GM18498 (cell line): ENCODE results near the gene CIB4.

ENCODE experiments used
- ATAC-seq: cut with Tn5 transposase; IDR thresholded peaks from one replicate; pipeline ENCODE4 v1.9.1; 2021; ENCODE audit warnings: mild to moderate bottlenecking, moderate library complexity; ENCODE audit not compliant: unreplicated experiment

CIB4 gene

GRCh38 chr2:26644188-26644835 lies 3.1 kb upstream of the CIB4 start:
- no peak for ATAC-seq

GRCh38 chr2:26642429-26642828 lies 1.3 kb upstream of the CIB4 start:
- ATAC-seq: no peak

DNA sequence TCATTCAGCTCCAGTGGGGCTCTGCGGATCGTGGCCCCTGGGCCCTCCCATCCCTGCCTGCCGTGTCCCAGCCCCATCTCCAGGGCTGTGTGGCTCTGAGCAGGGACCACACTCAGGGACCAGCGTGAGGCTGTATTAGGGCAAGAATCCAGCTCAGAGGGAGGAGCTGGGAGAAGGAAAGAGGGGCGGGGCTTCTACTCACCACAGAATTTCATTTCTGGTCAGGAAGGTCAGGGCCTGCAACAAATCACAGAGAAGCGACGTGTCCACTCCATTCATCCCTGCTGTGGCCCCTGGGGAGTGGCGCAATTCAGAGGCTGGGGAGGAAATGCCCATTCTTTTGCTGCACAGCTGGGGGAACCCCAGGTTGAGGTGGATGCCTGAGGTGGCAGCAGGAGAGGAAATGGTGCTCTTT lies 828 bp downstream of the CIB4 start:
- no peak for ATAC-seq

DNA sequence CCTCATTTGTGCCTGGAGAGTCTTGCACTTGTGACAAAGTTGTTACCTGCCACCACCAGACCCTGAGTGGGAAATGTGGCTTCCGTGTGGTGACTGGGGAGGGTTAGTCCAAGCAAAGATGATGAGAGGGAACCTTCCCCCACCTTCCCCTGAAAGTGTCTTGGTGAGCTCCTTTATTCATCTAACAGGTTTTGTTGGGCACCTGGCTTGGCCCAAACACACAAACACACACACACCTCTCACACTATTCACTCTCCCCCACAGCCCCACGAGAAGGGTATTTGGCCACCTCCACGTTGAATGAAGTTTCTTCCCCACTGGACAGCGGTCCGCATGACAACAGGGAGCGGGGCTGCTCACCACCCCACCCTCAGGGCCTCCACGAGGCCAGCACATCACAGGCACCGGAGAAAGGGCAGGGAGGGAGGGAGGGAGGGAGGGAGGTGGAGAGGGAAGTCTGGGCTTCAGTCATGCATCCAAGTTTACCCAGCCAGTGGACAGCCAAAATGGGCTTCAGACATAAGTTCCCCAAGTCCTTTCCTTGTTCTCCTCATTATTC lies 1.4 kb downstream of the CIB4 start:
- no peak for ATAC-seq

DNA sequence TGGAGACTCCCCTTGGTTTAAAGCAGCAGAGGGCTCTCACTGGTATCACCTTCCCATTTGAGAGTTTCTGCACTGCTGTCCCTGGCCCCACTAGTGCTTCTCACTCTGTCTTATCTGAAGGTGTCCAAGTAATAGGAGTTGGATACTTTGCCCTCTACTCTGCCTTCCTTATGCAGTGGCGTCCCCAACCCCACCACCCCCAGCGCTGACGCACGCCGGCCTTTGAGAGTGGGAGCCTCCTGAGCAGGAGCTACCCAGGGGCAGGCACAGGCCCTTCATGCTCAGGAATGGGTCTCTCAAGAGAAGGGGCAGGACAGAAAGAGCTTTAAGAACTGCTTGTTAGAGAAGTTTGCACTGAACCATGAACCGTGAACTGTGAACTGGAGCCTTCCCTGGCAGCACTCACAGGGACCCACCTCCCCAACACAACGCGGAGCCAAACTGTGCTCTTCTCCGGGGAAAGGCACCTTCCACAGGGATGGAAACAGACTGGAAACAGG lies 3.3 kb downstream of the CIB4 start:
- ATAC-seq: no peak

DNA sequence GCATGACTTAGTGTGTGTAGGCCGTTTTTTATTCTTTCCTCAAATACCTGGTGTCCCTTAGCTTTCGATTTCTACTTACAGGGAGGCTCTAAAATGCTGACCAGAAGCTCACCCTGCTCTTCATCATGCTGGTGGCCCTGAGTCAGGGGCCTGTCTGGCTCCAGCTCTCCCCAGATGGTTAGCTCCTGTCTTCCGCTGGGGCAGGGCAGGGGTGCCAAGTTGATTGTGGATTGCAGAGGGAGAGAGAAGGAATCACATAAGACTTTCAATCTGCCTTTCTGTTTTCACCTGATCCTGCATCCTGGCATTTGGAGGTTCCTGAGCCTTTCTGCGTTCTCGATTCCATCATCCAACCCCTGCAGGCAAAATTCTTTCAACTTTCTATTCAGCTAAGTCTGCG lies 4.2 kb downstream of the CIB4 start:
- ATAC-seq: no peak

DNA sequence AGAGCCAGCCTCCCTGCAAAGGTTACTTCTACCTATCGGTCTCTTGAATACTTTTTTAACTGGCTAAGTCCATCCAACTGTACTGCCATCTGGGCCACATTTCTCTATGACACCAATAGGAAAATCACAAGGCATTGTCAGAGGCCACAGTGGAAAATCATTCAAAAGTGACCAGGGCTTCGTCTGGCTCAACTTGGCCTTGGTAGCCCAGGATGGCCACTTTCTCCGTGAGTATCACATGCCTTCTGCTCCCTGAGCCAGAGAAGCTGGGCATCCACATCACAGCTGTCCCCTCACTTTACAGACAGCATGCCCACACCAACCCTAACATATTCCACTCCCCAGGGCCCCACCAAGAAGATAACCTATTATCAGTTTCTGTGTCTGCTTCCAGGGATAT lies 5.8 kb downstream of the CIB4 start:
- no peak for ATAC-seq

- no peak for ATAC-seq
These were observed 6.4 kb downstream of the CIB4 start for GRCh38 chr2:26634636-26635230.

DNA sequence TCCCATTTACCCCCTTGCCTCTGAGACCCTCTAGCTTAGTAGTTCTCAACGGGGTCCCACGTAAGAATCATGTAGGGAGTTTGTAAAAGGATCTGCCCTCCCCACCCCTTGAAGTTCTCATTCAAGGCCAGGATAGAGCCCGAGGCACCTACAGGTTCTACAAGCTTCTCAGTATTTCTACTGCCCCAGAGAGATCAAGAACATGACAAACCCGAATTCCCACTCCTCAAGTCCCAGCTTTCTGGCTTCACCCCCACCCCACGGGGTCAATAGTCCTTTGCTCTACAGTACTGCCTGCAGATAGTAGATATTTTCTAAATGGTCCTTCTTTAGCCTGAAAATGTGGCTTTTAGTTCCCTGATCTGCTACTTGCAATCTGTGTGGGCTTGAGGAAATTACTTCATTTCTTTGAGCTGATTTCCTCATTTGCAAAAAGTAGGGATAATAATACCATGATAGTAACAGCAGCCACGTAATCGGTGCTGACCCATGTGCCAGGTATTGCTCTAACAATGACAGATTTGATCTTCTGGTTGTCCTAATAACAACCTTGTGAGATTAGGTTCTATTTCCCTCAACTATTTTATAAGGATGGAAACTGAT lies 7.1 kb downstream of the CIB4 start:
- no peak for ATAC-seq

GRCh38 chr2:26633351-26633945 lies 7.7 kb downstream of the CIB4 start:
- ATAC-seq: no peak

DNA sequence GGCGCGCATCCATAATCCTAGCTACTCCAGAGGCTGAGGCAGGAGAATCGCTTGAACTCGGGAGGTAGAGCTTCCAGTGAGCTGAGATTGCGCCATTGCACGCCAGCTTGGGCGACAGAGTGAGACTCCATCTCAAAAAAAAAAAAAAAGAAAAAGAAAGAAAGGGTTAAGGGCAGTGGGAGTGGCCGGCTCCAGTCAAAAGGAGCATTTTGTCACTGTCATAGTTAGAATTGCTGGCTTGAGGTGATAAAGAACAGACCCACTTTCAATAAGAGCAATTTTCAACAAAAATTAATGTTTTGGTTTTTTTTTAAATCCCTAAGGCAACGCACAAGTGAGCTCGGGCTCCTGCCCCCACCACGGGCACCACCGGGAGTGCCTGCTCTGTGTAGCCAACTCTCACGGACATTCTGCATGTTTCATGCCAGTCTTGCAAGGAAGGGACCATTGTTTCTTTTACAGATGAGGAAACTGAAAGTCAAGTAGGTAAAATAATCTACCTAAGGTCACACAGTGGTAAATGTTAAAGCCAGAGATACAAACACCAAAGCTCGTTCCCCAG lies 8.5 kb downstream of the CIB4 start:
- ATAC-seq: no peak

- no peak for ATAC-seq
These were observed 9.6 kb downstream of the CIB4 start for GRCh38 chr2:26631401-26632170.

DNA sequence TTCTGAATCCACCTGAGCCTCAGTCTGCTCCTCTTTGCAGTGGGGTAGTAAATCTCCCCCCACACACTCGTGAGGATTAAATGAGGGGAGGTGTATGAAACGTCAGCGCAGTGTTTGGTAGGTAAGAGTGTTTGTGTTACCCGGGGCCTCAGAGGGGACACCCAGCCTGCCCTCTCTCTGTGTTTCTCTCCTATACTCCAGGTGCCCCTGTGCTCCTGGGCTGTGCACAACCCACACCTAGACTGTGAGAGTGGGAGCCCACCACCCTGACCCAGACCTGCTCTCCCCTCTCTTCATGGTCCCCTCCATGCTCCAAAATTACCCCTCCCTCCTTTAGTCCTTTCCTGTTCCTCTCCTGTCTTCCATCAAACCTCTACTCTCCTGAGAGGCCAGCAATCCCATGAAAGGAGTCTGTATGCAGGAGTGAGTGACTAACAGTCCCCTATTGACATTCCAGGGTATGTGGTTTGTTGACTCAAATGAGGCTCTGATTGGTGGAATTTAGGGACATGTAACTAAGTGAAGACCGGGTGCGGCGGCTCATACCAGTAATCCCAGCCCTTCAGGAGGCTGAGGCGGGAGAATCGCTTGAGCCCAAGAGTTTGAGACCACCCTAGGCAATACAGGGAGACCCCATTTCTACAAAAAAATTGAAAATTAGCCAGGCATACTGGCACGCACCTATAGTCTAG lies 10.4 kb downstream of the CIB4 start:
- ATAC-seq: no peak

DNA sequence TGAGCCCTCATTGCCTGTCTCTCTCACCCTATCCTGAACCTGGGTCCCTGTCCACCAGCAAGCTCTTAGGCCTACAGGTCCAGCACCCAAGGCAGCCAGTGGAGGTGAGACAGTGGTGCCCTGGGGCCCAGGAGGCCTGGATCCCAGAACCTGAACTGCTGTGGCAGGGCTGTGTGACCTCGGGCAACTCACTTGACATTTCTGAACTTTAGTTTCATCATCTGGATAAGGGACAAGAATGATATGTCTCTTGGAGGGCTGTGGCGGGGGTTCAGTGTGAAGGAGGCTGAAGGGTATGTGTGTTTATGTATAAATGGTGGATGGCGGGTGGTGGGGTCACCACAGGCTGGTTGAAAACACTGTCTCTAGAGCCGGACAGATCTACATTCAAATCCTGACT lies 10.9 kb downstream of the CIB4 start:
- ATAC-seq: no peak

DNA sequence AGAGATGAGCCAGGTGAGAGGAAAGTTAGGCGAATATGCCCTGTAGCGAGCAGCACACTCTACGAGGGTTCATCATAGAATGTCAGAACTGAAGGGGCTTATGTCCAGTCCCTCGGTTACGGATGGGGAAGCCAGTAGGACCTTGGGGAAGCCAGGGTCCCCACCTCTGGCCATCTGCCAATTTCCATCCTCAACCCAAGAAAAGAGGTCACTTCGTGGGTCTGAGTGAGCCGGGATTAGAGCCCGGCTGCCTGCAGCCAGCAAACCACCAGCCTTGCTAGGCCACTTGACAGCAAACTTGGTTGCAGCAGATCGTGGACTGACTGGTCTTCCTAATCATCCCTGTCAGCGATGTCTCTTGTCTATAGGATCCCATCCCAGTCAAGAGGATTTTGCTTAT lies 11.4 kb downstream of the CIB4 start:
- no peak for ATAC-seq

- ATAC-seq: no peak
These were observed 11.9 kb downstream of the CIB4 start for GRCh38 chr2:26629346-26629630.

DNA sequence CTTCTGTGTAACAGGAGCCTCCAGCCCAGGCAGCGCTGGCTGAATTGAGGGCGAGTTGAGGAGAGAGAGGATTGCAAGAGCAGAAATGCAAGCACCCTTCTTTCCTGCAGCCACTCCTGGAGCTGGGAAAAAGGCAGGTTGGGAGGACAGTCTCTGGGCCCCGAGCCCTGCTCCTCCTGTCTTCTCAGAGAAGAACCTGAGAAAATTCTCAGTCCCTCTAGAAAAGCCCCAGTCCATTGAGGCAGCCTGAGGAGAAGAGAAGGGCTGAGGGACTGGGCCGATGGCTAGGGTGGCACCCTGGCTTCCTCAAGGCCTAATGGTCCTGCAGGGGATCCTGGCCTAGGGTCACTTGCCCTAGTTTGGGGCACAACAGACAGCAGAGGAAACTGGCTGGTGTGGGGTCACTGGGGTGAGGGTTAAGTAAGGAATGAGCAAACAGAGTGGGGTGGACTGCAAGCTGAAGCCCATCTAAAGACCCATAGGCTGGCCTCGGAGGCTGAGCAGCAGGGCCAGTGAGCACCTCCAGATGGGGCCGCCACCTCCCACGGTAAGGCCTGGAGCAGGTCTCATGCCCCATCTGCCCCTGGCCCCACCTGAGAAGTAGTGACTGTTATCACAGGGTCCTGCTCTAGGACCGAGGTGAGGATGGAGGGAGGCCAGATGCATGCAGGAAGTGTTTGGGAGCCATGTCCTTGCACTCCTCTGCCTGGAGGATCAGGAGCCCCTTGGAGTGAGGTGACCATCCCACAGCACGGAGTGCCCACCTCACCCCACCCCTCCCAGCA lies 12.4 kb downstream of the CIB4 start:
- no peak for ATAC-seq

GRCh38 chr2:26627350-26628105 lies 13.6 kb downstream of the CIB4 start:
- no peak for ATAC-seq

DNA sequence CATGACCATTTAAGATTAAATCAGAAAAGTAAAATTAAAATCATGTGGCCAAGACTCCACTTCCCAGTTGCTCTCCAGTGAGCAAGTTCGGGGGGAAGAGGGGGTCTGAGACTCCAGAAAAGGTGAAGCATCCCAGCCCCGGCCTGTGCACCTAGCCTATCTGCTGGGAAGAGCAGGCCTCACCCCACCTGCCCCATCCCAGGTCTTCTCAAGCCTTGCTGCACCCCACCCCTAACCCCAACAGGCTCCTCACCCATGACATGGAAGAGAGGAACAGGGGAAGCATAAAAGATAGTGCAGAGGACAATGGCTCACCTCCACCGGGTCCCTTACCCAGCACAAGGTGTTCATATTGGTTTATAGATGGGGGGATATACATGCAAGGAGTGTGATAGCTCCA lies 14.6 kb downstream of the CIB4 start:
- no peak for ATAC-seq
